Measurements from ENCODE around the gene CFAP74.

DNA sequence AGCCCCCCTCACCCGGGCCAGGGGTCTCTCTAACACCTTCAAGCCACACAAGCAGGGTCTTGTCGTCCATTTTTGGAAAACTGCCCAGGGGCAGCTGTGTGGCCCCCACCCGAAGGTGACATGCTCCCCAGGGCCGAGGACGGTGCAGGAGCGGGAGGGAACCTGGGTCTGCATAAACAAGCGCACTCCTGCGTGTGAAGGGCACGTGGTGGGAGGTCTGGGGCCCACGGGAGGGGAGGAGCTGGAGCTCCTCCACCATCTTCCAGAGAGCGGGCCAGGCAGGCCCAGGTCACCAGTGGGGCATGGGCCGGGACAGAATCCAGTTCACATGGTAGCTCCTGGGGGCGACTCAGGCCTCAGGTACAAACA, 16.5 kb downstream of the CFAP74 start:
- TF ChIP-seq POLR2A (IDR thresholded peaks at IDR 0.05; ENCODE audit: low read length) (no peak), GATA1 (IDR thresholded peaks at IDR 0.05; ENCODE audit: low read depth, low read length) (no peak)

Measured in erythroblast (primary cell).